CD14-positive monocyte (primary cell): ENCODE measurements around the gene CEACAM1. TPM values are rescaled to one million over a fixed set of nuclear protein-coding genes. Genes with fewer than 3 reads are reported as not detected.

Source experiments
- DNase-seq, 3 donors: peaks; one replicate each; pipeline ENCODE4 v3.0.0-alpha.2; 2011 to 2022
- H2AFZ ChIP-seq: 2 replicates; pipeline ENCODE4 v1.6.0; 2012; ENCODE audit warnings: mild to moderate bottlenecking, low read depth, low read length, inconsistent platforms; ENCODE audit not compliant: insufficient read depth, poor library complexity, severe bottlenecking
- H3K27ac ChIP-seq, 2 donors: 1 replicate in 1 of 2; 2 replicates in 1 of 2; pipeline ENCODE4 v1.5.1; 2012 to 2013; ENCODE audit warnings: low read length in 2 of 2, control low read depth in 1 of 2, inconsistent platforms in 1 of 2, low read depth in 1 of 2, mild to moderate bottlenecking in 1 of 2
- H3K27me3 ChIP-seq, 2 donors: one replicate each; pipeline versions ENCODE4 v1.6.0 to v1.6.1; 2011 to 2013; ENCODE audit warnings: low read length in 2 of 2; ENCODE audit not compliant: control insufficient read depth in 2 of 2, insufficient read depth in 2 of 2
- H3K36me3 ChIP-seq, 2 donors: replicated peaks in 1 of 2; 1 replicate in 1 of 2; 2 replicates in 1 of 2; pipeline versions ENCODE4 v1.5.1 to v1.6.1; 2012 to 2013; ENCODE audit warnings: low read length in 2 of 2, control low read depth in 1 of 2, inconsistent platforms in 1 of 2, mild to moderate bottlenecking in 1 of 2; ENCODE audit not compliant: insufficient read depth in 2 of 2, control insufficient read depth in 1 of 2
- H3K4me1 ChIP-seq, 2 donors: 1 replicate in 1 of 2; 2 replicates in 1 of 2; pipeline versions ENCODE4 v1.5.1 to v1.6.1; 2012 to 2013; ENCODE audit warnings: low read length in 2 of 2, control low read depth in 1 of 2, inconsistent platforms in 1 of 2, mild to moderate bottlenecking in 1 of 2, moderate library complexity in 1 of 2; ENCODE audit not compliant: insufficient read depth in 2 of 2, control insufficient read depth in 1 of 2
- H3K4me2 ChIP-seq: replicated peaks from 2 replicates; pipeline ENCODE3; 2012; ENCODE audit warnings: low read length, moderate library complexity, mild to moderate bottlenecking; ENCODE audit not compliant: poor library complexity, severe bottlenecking; ENCODE audit errors: extremely low read depth
- H3K4me3 ChIP-seq, 3 experiments: fragments of 200-600 bp in 1 of 3; sonication (generic) in 1 of 3; replicated peaks in 1 of 3; 1 replicate in 2 of 3; 2 replicates in 1 of 3; pipeline ENCODE4 v1.5.1; 2011 to 2013; ENCODE audit warnings: low read length in 3 of 3, mild to moderate bottlenecking in 3 of 3, control low read depth in 2 of 3, low read depth in 2 of 3, inconsistent platforms in 1 of 3, moderate library complexity in 1 of 3
- H3K79me2 ChIP-seq: 2 replicates; pipeline ENCODE4 v1.6.0; 2012; ENCODE audit warnings: mild to moderate bottlenecking, control low read depth, inconsistent platforms, low read length, moderate library complexity; ENCODE audit not compliant: insufficient read depth
- H3K9ac ChIP-seq: 2 replicates; pipeline ENCODE4 v1.6.0; 2017; ENCODE audit warnings: low read length, mild to moderate bottlenecking; ENCODE audit not compliant: insufficient read depth, poor library complexity, severe bottlenecking
- H3K9me3 ChIP-seq, 2 donors: replicated peaks in 1 of 2; 1 replicate in 1 of 2; 2 replicates in 1 of 2; pipeline versions ENCODE4 v1.5.1 to v1.6.1; 2012 to 2013; ENCODE audit warnings: low read length in 2 of 2, control low read depth in 1 of 2; ENCODE audit not compliant: control insufficient read depth in 1 of 2, insufficient read depth in 1 of 2
- H4K20me1 ChIP-seq: 2 replicates; pipeline ENCODE4 v1.6.0; 2012; ENCODE audit warnings: mild to moderate bottlenecking, low read length, control low read depth, moderate library complexity; ENCODE audit not compliant: insufficient read depth
- H3K27ac Mint-ChIP-seq, 7 donors: one replicate each; pipeline ENCODE4 v1.8.0; 2020; ENCODE audit warnings: mild to moderate bottlenecking in 7 of 7, mixed read lengths in 7 of 7, moderate library complexity in 6 of 7, inconsistent platforms in 2 of 7
- H3K27me3 Mint-ChIP-seq, 3 donors: one replicate each; pipeline ENCODE4 v1.8.0; 2021 to 2022; ENCODE audit warnings: low read depth in 3 of 3, mild to moderate bottlenecking in 3 of 3, mixed read lengths in 3 of 3, moderate library complexity in 3 of 3, inconsistent platforms in 1 of 3
- H3K36me3 Mint-ChIP-seq, 2 donors: one replicate each; pipeline ENCODE4 v1.8.0; 2020; ENCODE audit warnings: mixed read lengths in 2 of 2, inconsistent platforms in 1 of 2, mild to moderate bottlenecking in 1 of 2
- H3K4me1 Mint-ChIP-seq: one replicate; pipeline ENCODE4 v1.8.0; 2020; ENCODE audit warnings: mild to moderate bottlenecking, mixed read lengths
- H3K4me3 Mint-ChIP-seq, 2 donors: one replicate each; pipeline ENCODE4 v1.8.0; 2020; ENCODE audit warnings: mild to moderate bottlenecking in 2 of 2, mixed read lengths in 2 of 2, moderate library complexity in 1 of 2
- H3K9me3 Mint-ChIP-seq, 7 donors: one replicate each; pipeline ENCODE4 v1.8.0; 2020 to 2022; ENCODE audit warnings: mixed read lengths in 7 of 7, mild to moderate bottlenecking in 6 of 7, moderate library complexity in 6 of 7, inconsistent platforms in 2 of 7
- CTCF ChIP-seq: fragments of 200-600 bp; IDR thresholded peaks from one replicate; pipeline ENCODE4 v1.8.0; 2022; ENCODE audit warnings: antibody characterized with exemption, mild to moderate bottlenecking
- WGBS: methylation state at CpG from one replicate; pipeline ENCODE4 v1.1.5; 2013; ENCODE audit warnings: missing lambda C conversion rate; ENCODE audit not compliant: insufficient coverage; 5-methylcytosine and 5-hydroxymethylcytosine counted together
- intact Hi-C, 2 donors: fragments of 100-400 bp; cut with micrococcal nuclease; formaldehyde crosslinking; loops; one replicate each; pipeline versions ENCODE4 v1.15.0 to v1.15.1; 2023
- polyA plus RNA-seq, 3 donors: library from polyadenylated mRNA; depleted of rRNA in 1 of 3; unstranded in 2 of 3; stranded (reverse) in 1 of 3; fragments of 300-500 nt in 2 of 3; fragments of >200 nt in 1 of 3; fragmentation: Illumina TruSeq in 2 of 3; gene quantifications; 1 replicate in 2 of 3; 2 replicates in 1 of 3; pipeline ENCODE4 v1.2.3, GENCODE V29; 2012 to 2021

Gene CEACAM1
- polyA plus RNA-seq, 3 donors = 0.09 to 0.40 (median 0.22) TPM

GRCh38 chr19:42548552-42548951 lies 20.3 kb upstream of the CEACAM1 start:
- no peaks in the 10 kb centered on the region for H3K36me3 ChIP-seq
- DNase-seq = no peak
- no peaks in the 10 kb centered on the region for H3K79me2 ChIP-seq
- H3K27me3 Mint-ChIP-seq = peaks cover 60 to 72% (median 62%) of the 10 kb centered on the region in 3 donors
- peaks cover 13 to 14% of the 10 kb centered on the region in 2 donors for H3K4me1 ChIP-seq
- no peak overlapping the region for H3K4me2 ChIP-seq
- peaks cover 16% of the 10 kb centered on the region for H3K4me1 Mint-ChIP-seq
- no peak overlapping the region for H2AFZ ChIP-seq
- no peak overlapping the region for H3K27ac Mint-ChIP-seq
- H3K27me3 ChIP-seq = peaks cover 10 to 59% of the 10 kb centered on the region in 2 donors
- H3K27ac ChIP-seq = no peak overlapping the region
- H3K9me3 Mint-ChIP-seq = peaks cover 19 to 44% (median 38%) of the 10 kb centered on the region in 7 donors
- no peak overlapping the region for H3K9ac ChIP-seq
- no CpG with 5 or more reads among the region's 4 CpGs for WGBS
- peaks cover 27 to 31% of the 10 kb centered on the region in 2 donors for H3K9me3 ChIP-seq
- intact Hi-C loops = no loop called here
- H3K36me3 Mint-ChIP-seq = peaks cover 7 to 11% of the 10 kb centered on the region in 2 donors
- no peak overlapping the region for H3K4me3 ChIP-seq
- H3K4me3 Mint-ChIP-seq = peak overlapping the region in 1 of 2 donors; percentile 55
- no peak for TF ChIP-seq CTCF
- H4K20me1 ChIP-seq = peaks cover 3% of the 10 kb centered on the region

GRCh38 chr19:42547929-42548328 lies 19.6 kb upstream of the CEACAM1 start:
- H3K9me3 ChIP-seq = peaks cover 27 to 31% of the 10 kb centered on the region in 2 donors
- no peak for DNase-seq
- Mint-ChIP-seq H3K9me3 (peaks cover 19 to 42% (median 38%) of the 10 kb centered on the region in 7 donors), H3K4me3 (peak overlapping the region in 1 of 2 donors; percentile 62), H3K4me1 (peaks cover 10% of the 10 kb centered on the region), H3K36me3 (peaks cover 7 to 11% of the 10 kb centered on the region in 2 donors), H3K27ac (no peak overlapping the region), H3K27me3 (peaks cover 57 to 72% (median 66%) of the 10 kb centered on the region in 3 donors)
- H3K9ac ChIP-seq = no peak overlapping the region
- H3K4me1 ChIP-seq = peaks cover 7 to 8% of the 10 kb centered on the region in 2 donors
- intact Hi-C loops = no loop called here
- no peak for TF ChIP-seq CTCF
- H3K27me3 ChIP-seq = peaks cover 10 to 59% of the 10 kb centered on the region in 2 donors
- no peak overlapping the region for H3K4me3 ChIP-seq
- H3K27ac ChIP-seq = no peak overlapping the region
- no peak overlapping the region for H3K4me2 ChIP-seq
- no peaks in the 10 kb centered on the region for H4K20me1 ChIP-seq
- H3K79me2 ChIP-seq = no peaks in the 10 kb centered on the region
- H3K36me3 ChIP-seq = no peaks in the 10 kb centered on the region
- no CpG with 5 or more reads among the region's 2 CpGs for WGBS
- H2AFZ ChIP-seq = no peak overlapping the region
